ENCODE results near the gene GDPD4.

The GDPD4 gene

DNA sequence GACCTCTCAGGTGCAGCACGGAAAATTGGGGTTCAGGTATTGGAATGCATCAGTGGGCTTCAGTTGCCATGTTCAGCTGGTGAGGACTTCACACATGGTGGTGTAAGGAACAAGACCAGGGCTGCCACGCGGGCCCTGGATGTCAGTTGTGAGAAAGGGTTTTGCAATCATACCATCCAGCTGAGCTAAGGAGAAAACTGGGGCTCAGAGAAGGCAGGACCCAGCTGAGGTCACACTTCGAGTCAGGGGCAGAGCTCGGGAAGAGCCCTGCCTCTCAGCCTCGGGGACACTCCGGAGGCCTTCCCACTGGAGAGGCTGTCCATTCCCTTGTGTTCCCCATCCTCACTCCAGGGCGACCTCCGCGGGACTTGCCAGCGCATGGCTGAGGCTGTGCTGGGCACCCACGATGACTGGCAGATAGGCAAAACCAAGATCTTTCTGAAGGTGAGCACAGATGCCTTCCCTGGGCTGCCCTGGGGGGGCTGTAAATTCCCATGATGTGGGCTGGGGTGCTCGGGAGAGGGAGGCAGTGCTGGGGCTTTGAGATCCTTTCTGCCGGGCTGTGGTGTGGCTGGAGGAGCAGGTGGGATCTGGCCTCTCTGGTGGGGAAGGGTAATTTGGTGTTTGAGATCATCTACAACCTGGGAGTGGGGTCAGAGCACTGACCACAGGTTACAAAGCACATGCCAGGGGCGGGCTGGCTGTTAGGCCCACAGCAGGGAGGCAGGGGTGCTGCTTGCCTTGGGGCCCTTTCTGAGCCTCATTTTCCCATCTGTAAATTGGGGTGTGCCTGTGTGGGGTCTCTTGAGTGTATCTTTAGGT, 126.3 kb downstream of the GDPD4 start:
- no peak for DNase-seq (ENCODE audit: low spot score)
- in situ Hi-C loops (cut with MboI; ENCODE audit: low pct_unique_long_range_greater_than_20kb, low sequenced_read_pairs, unreplicated experiment), result no loop called here

DNA sequence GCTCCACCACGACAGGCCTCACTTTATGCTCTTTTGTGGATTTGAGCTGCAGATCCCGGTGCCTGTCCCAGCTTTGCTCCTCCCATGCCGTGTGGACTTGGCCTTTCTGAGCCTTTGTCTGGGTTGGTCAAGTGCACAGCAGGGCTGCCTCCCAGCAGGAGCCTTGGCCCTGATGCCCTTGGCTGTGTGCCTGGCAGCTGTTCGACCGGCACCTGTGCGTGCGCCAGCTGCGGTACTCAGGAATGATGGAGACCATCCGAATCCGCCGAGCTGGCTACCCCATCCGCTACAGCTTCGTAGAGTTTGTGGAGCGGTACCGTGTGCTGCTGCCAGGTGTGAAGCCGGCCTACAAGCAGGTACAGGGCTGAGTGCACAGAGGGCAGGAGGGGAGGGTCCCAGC, 126.9 kb downstream of the GDPD4 start:
- DNase-seq (ENCODE audit: low spot score), result no peak
- TF ChIP-seq, protein P1, sequence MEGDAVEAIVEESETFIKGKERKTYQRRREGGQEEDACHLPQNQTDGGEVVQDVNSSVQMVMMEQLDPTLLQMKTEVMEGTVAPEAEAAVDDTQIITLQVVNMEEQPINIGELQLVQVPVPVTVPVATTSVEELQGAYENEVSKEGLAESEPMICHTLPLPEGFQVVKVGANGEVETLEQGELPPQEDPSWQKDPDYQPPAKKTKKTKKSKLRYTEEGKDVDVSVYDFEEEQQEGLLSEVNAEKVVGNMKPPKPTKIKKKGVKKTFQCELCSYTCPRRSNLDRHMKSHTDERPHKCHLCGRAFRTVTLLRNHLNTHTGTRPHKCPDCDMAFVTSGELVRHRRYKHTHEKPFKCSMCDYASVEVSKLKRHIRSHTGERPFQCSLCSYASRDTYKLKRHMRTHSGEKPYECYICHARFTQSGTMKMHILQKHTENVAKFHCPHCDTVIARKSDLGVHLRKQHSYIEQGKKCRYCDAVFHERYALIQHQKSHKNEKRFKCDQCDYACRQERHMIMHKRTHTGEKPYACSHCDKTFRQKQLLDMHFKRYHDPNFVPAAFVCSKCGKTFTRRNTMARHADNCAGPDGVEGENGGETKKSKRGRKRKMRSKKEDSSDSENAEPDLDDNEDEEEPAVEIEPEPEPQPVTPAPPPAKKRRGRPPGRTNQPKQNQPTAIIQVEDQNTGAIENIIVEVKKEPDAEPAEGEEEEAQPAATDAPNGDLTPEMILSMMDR (IDR thresholded peaks at IDR 0.05; ENCODE audit: extremely low read depth, insufficient read depth, missing control alignments), result no peak
- in situ Hi-C loops (cut with MboI; ENCODE audit: low pct_unique_long_range_greater_than_20kb, low sequenced_read_pairs, unreplicated experiment), result no loop called here

More for the DNA sequence above, 126.3 kb downstream of the GDPD4 start:
- TF ChIP-seq, protein P1 (IDR thresholded peaks at IDR 0.05; ENCODE audit: extremely low read depth, insufficient read depth, missing control alignments), result no peak

DNA sequence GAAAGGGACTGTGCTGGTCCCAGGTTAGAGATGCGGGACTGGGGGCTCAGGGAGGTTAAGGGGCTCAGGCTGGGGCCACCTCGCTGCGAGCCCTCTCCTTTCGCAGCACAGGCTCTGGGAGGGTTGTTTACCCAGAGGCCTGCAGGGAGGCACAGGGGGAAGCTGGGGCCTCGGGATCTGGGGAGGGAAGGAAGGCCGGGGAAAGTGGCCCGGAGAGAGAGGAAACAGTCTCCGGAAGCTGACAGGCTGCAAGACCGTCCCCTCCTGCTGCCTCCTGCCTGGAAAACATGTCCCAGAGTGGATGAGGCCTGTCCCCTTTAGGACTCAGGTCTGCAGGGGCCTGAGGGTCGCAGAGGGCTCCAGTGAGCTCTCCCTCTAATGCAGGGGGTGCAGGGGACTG, 128.0 kb downstream of the GDPD4 start:
- TF ChIP-seq, protein P1 (IDR thresholded peaks at IDR 0.05; ENCODE audit: extremely low read depth, insufficient read depth, missing control alignments), result no peak
- in situ Hi-C loops (cut with MboI; ENCODE audit: low pct_unique_long_range_greater_than_20kb, low sequenced_read_pairs, unreplicated experiment), result no loop called here
- no peak for DNase-seq (ENCODE audit: low spot score)

DNA sequence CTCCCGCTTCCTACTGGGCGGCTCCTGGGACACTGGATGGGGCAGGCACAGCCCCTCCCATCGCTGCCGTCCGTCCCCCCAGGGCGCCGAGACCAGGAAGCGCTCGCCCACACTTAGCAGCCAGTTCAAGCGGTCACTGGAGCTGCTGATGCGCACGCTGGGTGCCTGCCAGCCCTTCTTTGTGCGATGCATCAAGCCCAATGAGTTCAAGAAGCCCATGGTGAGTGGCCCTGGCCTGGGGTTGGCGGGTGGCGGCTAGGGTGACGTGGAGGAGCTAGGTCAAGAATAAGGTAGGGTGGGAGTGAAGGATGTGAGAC, 128.9 kb downstream of the GDPD4 start:
- TF ChIP-seq, protein P1 (IDR thresholded peaks at IDR 0.05; ENCODE audit: extremely low read depth, insufficient read depth, missing control alignments), result no peak
- in situ Hi-C loops (cut with MboI; ENCODE audit: low pct_unique_long_range_greater_than_20kb, low sequenced_read_pairs, unreplicated experiment), result no loop called here
- DNase-seq (ENCODE audit: low spot score), result no peak

DNA sequence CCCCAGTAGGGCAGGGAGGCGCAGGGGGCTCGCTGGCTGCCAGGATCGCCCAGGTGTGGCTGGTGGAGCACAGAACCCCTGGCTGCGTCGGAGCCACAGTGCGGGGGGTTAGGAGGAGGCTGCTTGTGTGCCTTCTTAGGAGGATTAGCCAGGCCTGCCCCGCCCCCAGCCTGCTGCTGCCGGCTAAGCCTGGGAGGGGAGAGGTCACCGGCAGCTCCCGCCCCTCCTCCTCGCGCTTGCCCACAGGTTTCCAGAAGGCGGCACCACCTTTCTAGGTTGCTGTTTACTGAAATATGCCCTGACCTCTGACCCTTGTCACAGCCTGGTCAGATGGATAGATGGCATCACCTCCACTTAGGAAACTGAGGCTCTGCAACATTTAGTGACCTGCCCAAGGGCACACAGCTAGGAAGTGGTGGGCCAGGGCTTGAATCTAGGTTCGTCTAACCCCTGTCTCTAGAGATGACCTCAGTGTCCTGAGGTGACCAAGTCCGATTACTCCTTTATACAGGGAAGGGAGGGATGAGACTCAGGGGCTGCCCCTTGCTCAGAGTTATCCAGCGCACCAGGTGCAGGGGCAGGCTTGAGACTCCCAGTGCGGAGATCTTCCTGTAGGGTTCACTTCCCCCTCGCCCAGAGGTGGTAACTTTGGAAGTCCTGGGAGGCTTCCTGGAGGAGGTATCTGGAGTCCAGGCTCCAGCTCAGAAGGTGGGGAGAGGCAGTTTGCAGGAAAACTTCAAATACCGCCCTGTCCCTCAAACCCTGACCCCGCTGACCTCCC, 129.4 kb downstream of the GDPD4 start:
- TF ChIP-seq, protein P1 (IDR thresholded peaks at IDR 0.05; ENCODE audit: extremely low read depth, insufficient read depth, missing control alignments), result no peak
- DNase-seq (ENCODE audit: low spot score), result no peak
- in situ Hi-C loops (cut with MboI; ENCODE audit: low pct_unique_long_range_greater_than_20kb, low sequenced_read_pairs, unreplicated experiment), result no loop called here

DNA sequence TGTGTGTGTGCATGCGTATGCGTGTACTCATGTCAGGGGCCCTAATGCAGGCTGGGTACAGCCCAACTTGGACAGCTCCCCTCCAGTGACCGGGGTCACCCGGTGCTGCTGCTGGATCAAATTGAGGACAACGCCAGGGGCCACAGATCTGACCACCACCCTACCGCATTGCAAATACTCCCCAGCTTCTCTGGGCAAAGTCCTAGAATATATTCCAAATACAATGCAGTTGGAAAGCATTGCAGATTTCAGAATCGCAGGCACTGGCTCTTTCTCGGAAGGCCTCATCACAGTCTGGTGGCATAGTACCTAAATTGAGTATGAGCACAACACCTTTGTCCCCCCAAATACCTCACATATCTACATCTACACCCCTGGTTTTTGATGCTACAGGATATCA, 130.2 kb downstream of the GDPD4 start:
- TF ChIP-seq, protein P1 (IDR thresholded peaks at IDR 0.05; ENCODE audit: extremely low read depth, insufficient read depth, missing control alignments), result no peak
- no peak for DNase-seq (ENCODE audit: low spot score)
- in situ Hi-C loops (cut with MboI; ENCODE audit: low pct_unique_long_range_greater_than_20kb, low sequenced_read_pairs, unreplicated experiment), result no loop called here
